ENCODE measurements around the gene PPP2R2D.
"Not testable (repeated sequence)": the region's sequence is repeated elsewhere in the genome, so short reads cannot be mapped to it uniquely, and the experiment has no call there.

DNA sequence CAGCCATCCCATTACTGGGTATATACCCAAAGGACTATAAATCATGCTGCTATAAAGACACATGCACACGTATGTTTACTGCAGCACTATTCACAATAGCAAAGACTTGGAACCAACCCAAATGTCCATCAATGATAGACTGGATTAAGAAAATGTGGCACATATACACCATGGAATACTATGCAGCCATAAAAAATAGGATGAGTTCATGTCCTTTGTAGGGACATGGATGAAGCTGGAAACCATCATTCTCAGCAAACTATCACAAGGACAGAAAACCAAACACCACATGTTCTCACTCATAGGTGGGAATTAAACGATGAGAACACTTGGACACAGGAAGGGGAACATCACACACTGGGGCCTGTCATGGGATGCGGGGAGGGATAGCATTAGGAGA lies 87.0 kb downstream of the PPP2R2D start:
- TF ChIP-seq, protein P1, sequence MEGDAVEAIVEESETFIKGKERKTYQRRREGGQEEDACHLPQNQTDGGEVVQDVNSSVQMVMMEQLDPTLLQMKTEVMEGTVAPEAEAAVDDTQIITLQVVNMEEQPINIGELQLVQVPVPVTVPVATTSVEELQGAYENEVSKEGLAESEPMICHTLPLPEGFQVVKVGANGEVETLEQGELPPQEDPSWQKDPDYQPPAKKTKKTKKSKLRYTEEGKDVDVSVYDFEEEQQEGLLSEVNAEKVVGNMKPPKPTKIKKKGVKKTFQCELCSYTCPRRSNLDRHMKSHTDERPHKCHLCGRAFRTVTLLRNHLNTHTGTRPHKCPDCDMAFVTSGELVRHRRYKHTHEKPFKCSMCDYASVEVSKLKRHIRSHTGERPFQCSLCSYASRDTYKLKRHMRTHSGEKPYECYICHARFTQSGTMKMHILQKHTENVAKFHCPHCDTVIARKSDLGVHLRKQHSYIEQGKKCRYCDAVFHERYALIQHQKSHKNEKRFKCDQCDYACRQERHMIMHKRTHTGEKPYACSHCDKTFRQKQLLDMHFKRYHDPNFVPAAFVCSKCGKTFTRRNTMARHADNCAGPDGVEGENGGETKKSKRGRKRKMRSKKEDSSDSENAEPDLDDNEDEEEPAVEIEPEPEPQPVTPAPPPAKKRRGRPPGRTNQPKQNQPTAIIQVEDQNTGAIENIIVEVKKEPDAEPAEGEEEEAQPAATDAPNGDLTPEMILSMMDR (IDR thresholded peaks at IDR 0.05) = not testable (repeated sequence)
- TF ChIP-seq ZFX (IDR thresholded peaks at IDR 0.05; ENCODE audit: borderline replicate concordance) = not testable (repeated sequence)

Data from 22Rv1 (cell line).